SK-N-SH (cell line): ENCODE data around the gene TJP2.

ENCODE experiments used
- CHD2 ChIP-seq: fragments of 150-350 bp; IDR thresholded peaks from 2 replicates; pipeline ENCODE4 v1.6.1; 2018; ENCODE audit warnings: low read length; ENCODE audit not compliant: partially characterized antibody
- IRF3 ChIP-seq: fragments of 150-350 bp; IDR thresholded peaks from 2 replicates; pipeline ENCODE4 v1.6.1; 2016; ENCODE audit warnings: mild to moderate bottlenecking, low read depth, low read length
- JUND ChIP-seq: IDR thresholded peaks from 2 replicates; pipeline ENCODE4 v1.4.0; 2012
- MAX ChIP-seq: IDR thresholded peaks from 2 replicates; pipeline ENCODE4 v1.4.0; 2012; ENCODE audit warnings: low read depth
- NRF1 ChIP-seq: IDR thresholded peaks from 2 replicates; pipeline ENCODE4 v1.6.1; 2012; ENCODE audit warnings: low read depth, mild to moderate bottlenecking, low read length
- POLR2AphosphoS5 ChIP-seq: IDR thresholded peaks from 2 replicates; pipeline ENCODE4 v1.6.1; 2012; ENCODE audit warnings: low read depth, low read length
- YY1 ChIP-seq: IDR thresholded peaks from 2 replicates; pipeline ENCODE4 v1.4.0; 2012; ENCODE audit warnings: low read depth, mild to moderate bottlenecking
- TF ChIP-seq, protein P1 (sequence below): fragments of 200-600 bp; sonication (generic); IDR thresholded peaks from 2 replicates; pipeline ENCODE4 v1.6.1; 2017; ENCODE audit warnings: antibody characterized with exemption, mild to moderate bottlenecking, moderate library complexity
- TF ChIP-seq, protein P2 (sequence below): IDR thresholded peaks from 2 replicates; pipeline ENCODE4; 2012
- TF ChIP-seq, protein P3 (sequence below): IDR thresholded peaks from 2 replicates; pipeline ENCODE4 v1.4.0; 2012; ENCODE audit warnings: low read depth, borderline replicate concordance

DNA sequence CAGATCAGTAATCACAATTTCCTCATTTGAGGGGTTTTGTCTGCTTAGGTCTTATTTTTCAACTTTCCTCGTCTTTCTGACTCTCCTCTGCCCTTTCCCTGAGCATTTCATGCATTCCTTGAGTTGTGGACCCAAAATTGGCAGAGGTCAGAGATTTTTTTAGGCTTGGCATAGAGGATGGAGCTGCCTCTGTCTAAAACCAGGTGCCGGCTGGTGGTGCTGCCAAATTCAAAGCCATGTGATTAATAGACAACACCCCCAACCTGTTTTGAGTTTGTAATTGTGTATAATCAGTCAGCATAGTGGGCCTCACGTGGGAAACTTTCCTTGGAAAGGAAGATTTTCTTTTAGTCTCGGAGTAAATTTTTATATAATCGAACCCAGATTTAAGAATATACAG, 39.6 kb downstream of the TJP2 start:
- no peak for TF ChIP-seq MAX
- no peak for TF ChIP-seq JUND
- TF ChIP-seq, protein P1, sequence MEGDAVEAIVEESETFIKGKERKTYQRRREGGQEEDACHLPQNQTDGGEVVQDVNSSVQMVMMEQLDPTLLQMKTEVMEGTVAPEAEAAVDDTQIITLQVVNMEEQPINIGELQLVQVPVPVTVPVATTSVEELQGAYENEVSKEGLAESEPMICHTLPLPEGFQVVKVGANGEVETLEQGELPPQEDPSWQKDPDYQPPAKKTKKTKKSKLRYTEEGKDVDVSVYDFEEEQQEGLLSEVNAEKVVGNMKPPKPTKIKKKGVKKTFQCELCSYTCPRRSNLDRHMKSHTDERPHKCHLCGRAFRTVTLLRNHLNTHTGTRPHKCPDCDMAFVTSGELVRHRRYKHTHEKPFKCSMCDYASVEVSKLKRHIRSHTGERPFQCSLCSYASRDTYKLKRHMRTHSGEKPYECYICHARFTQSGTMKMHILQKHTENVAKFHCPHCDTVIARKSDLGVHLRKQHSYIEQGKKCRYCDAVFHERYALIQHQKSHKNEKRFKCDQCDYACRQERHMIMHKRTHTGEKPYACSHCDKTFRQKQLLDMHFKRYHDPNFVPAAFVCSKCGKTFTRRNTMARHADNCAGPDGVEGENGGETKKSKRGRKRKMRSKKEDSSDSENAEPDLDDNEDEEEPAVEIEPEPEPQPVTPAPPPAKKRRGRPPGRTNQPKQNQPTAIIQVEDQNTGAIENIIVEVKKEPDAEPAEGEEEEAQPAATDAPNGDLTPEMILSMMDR = no peak
- TF ChIP-seq YY1 = no peak
- no peak for TF ChIP-seq NRF1
- no peak for TF ChIP-seq IRF3
- no peak for TF ChIP-seq POLR2AphosphoS5
- TF ChIP-seq, protein P2, sequence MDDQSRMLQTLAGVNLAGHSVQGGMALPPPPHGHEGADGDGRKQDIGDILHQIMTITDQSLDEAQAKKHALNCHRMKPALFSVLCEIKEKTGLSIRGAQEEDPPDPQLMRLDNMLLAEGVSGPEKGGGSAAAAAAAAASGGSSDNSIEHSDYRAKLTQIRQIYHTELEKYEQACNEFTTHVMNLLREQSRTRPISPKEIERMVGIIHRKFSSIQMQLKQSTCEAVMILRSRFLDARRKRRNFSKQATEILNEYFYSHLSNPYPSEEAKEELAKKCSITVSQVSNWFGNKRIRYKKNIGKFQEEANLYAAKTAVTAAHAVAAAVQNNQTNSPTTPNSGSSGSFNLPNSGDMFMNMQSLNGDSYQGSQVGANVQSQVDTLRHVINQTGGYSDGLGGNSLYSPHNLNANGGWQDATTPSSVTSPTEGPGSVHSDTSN = no peak
- TF ChIP-seq, protein P3, sequence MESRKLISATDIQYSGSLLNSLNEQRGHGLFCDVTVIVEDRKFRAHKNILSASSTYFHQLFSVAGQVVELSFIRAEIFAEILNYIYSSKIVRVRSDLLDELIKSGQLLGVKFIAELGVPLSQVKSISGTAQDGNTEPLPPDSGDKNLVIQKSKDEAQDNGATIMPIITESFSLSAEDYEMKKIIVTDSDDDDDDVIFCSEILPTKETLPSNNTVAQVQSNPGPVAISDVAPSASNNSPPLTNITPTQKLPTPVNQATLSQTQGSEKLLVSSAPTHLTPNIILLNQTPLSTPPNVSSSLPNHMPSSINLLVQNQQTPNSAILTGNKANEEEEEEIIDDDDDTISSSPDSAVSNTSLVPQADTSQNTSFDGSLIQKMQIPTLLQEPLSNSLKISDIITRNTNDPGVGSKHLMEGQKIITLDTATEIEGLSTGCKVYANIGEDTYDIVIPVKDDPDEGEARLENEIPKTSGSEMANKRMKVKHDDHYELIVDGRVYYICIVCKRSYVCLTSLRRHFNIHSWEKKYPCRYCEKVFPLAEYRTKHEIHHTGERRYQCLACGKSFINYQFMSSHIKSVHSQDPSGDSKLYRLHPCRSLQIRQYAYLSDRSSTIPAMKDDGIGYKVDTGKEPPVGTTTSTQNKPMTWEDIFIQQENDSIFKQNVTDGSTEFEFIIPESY = no peak
- no peak for TF ChIP-seq CHD2
